HG02571 (cell line): ENCODE data around the gene ALDH6A1.
A peak's percentile ranks its signal among the peaks of the same experiment; 100 is the strongest.

Experiments used
- ATAC-seq: cut with Tn5 transposase; IDR thresholded peaks from one replicate; pipeline ENCODE4 v1.9.1; 2021; ENCODE audit warnings: mild to moderate bottlenecking, moderate library complexity; ENCODE audit not compliant: unreplicated experiment

The ALDH6A1 gene

DNA sequence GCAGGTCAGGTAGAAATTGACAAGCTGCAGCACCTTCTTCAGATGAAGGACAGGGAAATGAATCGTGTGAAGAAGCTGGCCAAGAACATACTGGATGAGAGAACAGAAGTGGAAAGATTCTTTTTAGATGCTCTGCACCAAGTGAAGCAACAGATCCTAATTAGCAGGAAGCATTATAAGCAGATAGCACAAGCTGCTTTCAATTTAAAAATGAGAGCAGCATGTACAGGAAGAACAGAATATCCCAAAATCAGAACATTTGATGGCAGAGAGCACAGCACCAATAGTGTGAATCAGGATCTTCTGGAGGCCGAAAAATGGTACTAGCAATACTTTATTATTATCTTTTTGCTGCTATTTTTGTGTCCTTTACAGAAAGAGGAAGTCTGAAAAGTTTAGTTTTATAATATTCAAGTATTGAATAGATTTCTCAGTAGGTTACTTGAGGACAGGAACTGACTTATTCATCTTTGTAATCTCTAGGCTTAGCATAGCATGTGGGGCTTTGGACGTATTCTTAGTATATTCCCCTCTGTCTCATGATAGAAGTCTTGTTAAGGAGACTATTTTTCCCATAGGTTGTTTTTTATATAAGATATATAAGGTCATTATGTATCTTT is 34.3 kb downstream of the ALDH6A1 start:
- ATAC-seq: no peak

- no peak for ATAC-seq
Observed at GRCh38 chr14:74048281-74048680, 36.0 kb downstream of the ALDH6A1 start.

GRCh38 chr14:74045522-74045921 is 38.7 kb downstream of the ALDH6A1 start:
- no peak for ATAC-seq

GRCh38 chr14:74042296-74042695 is 42.0 kb downstream of the ALDH6A1 start:
- ATAC-seq: no peak

GRCh38 chr14:74038020-74038859 is 46.0 kb downstream of the ALDH6A1 start:
- no peak for ATAC-seq

DNA sequence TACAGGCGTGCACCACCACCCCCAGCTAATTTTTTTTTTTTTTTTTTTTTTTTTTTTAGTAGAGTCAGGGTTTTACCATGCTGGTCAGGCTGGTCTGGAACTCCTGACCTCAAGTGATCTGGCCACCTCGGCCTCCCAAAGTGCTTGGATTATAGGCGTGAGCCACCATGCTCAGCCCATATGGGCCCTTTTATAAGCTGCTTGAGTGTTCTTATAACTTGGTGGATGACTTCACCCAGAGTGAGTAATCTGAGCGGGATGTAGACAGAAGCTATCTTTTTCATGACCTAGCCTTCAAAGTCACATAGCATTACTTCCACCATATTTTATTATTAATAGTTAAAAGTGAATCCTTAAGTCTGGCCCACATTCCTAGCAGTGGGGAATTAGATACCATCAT is 48.7 kb downstream of the ALDH6A1 start:
- no peak for ATAC-seq

DNA sequence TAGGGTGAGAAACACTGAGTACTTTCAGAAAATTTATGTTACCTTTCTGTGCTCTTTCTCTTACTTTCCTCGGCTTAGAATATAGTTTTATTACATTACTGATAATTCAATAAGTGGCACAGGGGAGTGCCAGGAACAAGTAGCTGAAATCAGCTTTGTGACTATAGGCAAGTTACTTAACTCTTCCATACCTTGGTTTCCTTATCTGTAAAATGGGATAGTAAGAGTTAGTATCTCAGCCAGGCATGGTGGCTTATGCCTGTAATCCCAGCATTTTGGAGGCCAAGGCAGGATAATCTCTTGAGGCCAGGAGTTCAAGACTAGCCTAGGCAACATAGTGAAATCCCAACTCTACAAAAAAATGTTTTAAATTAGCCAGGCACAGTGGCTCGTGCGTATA is 49.7 kb downstream of the ALDH6A1 start:
- no peak for ATAC-seq

GRCh38 chr14:74029136-74029535 is 55.1 kb downstream of the ALDH6A1 start:
- ATAC-seq: no peak

DNA sequence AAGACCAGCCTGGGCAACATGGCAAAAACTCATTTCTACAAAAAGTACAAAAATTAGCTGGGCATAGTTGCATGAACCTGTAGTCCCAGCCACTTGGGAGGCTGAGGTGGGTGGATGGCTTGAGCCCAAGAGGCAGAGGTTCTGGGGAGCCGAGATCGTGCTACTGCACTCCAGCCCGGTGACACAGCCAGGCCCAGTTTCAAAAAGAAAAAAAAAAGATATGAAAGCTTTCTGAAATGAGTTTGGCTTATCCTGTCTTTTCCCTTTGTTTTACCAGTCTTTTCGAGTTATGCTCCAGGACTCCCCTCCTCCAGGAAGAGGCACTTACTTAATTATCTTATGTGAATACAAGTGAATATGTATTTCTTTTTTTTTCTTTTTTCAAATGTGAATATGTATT is 61.9 kb downstream of the ALDH6A1 start:
- ATAC-seq: no peak

DNA sequence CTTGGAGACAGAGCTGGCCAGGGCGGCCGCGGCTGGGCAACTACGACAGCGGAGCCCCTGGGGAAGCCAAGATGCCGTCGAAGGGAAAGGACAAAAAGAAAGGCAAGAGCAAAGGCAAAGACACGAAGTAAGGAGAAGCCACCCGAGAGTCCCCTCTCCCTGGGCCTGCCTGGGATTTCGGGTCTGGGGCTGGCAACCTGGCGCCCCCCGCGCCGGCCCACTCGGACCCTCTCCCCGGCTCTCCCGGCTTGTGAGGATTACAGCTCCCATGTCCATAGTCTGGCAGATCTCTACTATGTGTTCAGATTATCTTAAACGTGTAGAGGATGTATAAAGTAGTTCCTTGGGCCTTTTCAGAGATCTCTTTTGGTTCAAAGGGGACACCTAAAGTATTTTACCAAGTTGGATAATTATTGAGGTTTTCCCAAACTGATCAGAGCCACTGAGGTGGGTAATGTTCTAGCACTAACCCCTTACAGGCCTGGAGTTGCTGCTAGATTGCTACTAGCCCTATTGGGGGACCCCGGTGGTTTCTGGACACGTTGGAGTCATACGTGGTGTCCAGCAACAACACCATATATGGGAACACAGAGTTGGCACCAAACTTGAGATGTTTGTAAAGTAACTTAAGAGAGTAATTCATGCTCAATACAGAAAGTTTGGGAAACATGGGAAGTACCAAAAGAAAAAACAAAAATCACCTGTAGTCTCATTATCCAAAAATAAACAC is 64.7 kb downstream of the ALDH6A1 start:
- no peak for ATAC-seq

DNA sequence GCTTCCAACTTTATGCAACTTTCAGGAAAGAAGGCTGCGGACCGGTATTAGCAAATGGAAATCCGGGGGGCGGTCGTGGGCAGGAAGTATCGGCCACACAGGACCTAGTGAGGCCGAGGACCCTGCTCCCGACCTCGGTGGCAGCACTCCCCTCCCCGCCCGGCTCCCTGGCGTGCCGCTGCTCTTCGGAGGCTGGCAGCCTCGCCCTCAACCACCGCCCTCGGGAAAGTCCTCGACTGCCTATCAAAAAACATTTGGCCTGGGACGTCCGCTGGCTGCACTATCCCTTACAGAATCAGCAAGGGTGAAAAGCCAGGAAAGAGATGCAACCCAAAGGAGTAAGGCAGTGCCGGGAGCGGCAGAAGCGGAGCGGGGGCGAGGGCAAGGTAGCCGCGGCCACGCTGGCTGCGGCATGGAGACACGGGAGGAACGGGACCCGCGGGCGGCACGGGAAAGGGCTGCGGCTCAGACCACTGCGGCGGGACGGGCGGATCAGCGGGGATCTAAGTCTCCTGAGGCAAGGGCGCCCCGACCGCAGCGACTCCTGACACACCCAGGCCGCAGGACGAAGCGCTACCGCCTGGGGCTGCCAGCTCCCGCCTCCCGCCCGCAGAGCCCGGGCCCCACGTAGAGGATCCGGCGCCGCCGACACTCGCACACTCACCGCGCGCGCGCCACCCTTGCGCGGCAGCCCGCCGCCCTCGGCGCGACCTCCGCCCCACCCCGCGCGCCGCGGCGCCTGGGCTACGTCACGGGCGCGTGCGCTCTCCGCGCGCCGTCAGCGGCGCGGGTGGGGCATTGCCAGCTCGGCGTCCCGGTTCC is 65.5 kb downstream of the ALDH6A1 start, which contains the start of the genes BBOF1 and ENTPD5:
Gene BBOF1 (plus strand): TSS at position 764 of the 822 bp plus-strand sequence. CDS start 130 bp downstream, outside the sequence.
Gene ENTPD5 (minus strand): TSS at position 703 of the 822 bp plus-strand sequence. CDS start 31,186 bp downstream, outside the sequence.
- peak; percentile 84 for ATAC-seq

DNA sequence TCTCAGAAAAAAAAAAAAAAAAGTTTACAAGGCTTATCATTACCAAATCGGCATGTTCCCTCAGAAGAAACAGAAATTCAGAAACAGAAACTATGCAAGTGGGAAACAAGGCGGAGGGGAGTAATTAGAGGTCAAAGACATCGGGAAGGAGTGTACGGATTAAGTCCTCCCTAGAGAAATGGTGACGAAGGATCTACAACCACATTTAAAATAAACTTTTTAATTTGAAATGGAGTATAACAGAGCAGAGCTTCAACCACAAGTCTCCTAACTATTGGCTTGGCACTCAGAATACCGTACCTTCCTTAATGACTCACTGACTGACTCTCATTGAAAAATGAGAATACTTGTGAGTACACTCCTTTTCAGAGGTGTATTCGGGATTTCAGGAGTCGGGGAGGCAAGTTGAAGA is 66.1 kb downstream of the ALDH6A1 start:
- no peak for ATAC-seq

GRCh38 chr14:74015963-74016362 is 68.3 kb downstream of the ALDH6A1 start:
- no peak for ATAC-seq

GRCh38 chr14:74015176-74015575 is 69.1 kb downstream of the ALDH6A1 start:
- ATAC-seq: no peak

DNA sequence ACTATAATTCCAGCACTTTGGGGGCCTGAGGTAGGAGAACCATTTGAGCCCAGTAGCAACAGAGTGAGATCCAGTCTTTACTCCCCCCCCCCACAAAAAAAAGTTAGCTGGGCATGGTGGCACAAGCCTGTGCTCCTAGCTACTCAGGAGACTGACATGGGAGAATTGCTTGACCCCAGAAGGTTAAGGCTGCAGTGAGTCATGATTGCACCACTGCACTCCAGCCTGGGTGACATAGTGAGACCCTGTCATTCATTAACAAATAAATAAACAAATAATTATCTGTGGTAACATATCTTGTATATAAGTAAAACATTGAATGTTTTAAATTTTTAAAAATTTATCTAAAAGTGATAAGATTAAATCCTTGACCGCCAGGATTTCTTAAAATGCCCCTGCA is 70.0 kb downstream of the ALDH6A1 start:
- no peak for ATAC-seq

DNA sequence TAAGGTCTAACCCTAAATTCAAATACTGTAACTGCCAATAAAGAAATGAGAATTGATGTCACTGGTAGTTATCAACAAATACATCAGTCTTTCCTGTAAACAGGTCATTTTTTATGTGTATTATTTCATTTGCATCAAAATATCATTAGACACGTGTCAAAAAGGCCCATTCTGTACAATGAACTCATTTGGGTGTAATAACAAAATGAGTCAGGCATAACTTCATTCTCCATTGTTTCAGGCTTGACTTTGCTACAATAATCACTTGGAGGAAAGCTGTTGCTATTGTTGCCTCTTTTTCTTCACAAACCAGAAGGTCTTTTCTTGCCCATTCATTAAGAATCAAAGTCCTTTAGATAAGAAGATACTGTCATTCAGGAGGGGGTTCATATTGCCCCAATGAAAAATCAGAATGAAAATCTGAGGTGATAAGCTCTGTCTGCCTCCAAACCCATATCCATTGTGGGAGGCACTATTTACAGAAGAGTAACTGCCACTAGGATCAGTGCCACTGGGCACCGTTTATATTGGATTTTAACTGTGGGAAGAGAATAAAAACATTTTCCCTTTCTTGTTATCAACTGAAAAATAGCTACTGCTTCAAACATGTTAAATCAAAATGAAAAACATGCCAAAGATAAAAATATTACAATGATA is 75.3 kb downstream of the ALDH6A1 start:
- ATAC-seq: no peak
